Calu3 (cell line): ENCODE measurements around the gene SPEM1. TPM values are rescaled to one million over a fixed set of nuclear protein-coding genes. Genes with fewer than 3 reads are reported as not detected.

Source experiments
- BruUV-seq: library from RNA; stranded (reverse); fragments of 400-500 nt; replicated peaks from 2 replicates; lab custom pipeline; 2021; lab: Mats Ljungman, UMichigan
- CTCF ChIA-PET: fragments of 300-600 bp; sonication (Branson Sonifier 250); formaldehyde crosslinking; loops from one replicate; lab custom pipeline; 2022; ENCODE audit warnings: antibody characterized with exemption; lab: Charles Lee
- DNase-seq: peaks from one replicate; pipeline ENCODE4 v3.0.0; 2022
- H3K27ac Mint-ChIP-seq: one replicate; pipeline ENCODE4 v1.8.0; 2022; ENCODE audit warnings: mixed read lengths; ENCODE audit not compliant: unreplicated experiment
- H3K27me3 Mint-ChIP-seq: one replicate; pipeline ENCODE4 v1.8.0; 2022; ENCODE audit warnings: mixed read lengths; ENCODE audit not compliant: unreplicated experiment
- H3K36me3 Mint-ChIP-seq: one replicate; pipeline ENCODE4 v1.8.0; 2022; ENCODE audit warnings: mild to moderate bottlenecking, moderate library complexity, mixed read lengths; ENCODE audit not compliant: insufficient read depth, unreplicated experiment
- H3K4me1 Mint-ChIP-seq: one replicate; pipeline ENCODE4 v1.8.0; 2022; ENCODE audit warnings: mild to moderate bottlenecking, low read depth, mixed read lengths; ENCODE audit not compliant: unreplicated experiment
- H3K4me3 Mint-ChIP-seq: one replicate; pipeline ENCODE4 v1.8.0; 2022; ENCODE audit warnings: mild to moderate bottlenecking, low read depth, moderate library complexity, mixed read lengths; ENCODE audit not compliant: unreplicated experiment
- H3K9me3 Mint-ChIP-seq: one replicate; pipeline ENCODE4 v1.8.0; 2022; ENCODE audit warnings: low read depth, mixed read lengths; ENCODE audit not compliant: unreplicated experiment
- intact Hi-C: fragments of 100-400 bp; cut with micrococcal nuclease; formaldehyde crosslinking; loops from one replicate; pipeline ENCODE4 v1.10.0; 2022; ENCODE audit not compliant: unreplicated experiment
- total RNA-seq: library from RNA; stranded (reverse); gene quantifications from 2 replicates; pipeline ENCODE4 v1.2.3, GENCODE V29; 2022
- TF ChIP-seq, protein P1 (sequence below): fragments of 200-600 bp; IDR thresholded peaks from one replicate; pipeline ENCODE4 v1.8.0; 2022; ENCODE audit warnings: antibody characterized with exemption; ENCODE audit not compliant: unreplicated experiment

Gene SPEM1
- total RNA-seq, 1 experiment from 2014 or later, result not detected

DNA sequence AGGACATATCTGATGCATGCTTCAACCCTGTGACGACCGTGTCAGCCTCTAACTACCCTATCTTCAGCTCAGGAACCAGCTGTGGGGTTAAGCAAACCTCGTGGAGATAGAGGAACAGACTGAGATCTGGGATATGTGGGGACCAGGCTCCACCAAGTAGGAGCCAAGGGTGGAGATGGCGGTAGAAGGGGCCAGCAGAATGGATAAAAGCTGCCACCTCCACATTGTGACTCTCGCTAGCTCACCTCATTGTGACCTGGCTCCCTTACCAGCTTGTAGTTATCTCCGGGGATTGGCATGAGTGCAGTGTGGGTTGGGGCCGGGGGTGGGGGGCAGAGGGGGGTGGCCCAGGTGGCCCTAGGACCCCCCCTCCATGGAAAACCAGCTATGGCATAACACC is 5.2 kb downstream of the SPEM1 start, which contains the start of gene SPEM2:
Gene SPEM2 (plus strand): TSS at position 301 of the 400 bp plus-strand sequence. CDS start 73 bp downstream, at position 374.
- Mint-ChIP-seq H3K27me3 (no peaks in the 10 kb centered on the region), H3K9me3 (no peaks in the 10 kb centered on the region), H3K27ac (no peak within 1 kb of the TSS), H3K36me3 (peaks cover 4% of the 10 kb centered on the region), H3K4me1 (no peaks in the 10 kb centered on the region), H3K4me3 (no peak within 1 kb of the TSS)
- intact Hi-C loops, result no loop called here
- no TSS peak for BruUV-seq
- DNase-seq, result no peak
- CTCF ChIA-PET, result no interaction called here
- TF ChIP-seq, protein P1, sequence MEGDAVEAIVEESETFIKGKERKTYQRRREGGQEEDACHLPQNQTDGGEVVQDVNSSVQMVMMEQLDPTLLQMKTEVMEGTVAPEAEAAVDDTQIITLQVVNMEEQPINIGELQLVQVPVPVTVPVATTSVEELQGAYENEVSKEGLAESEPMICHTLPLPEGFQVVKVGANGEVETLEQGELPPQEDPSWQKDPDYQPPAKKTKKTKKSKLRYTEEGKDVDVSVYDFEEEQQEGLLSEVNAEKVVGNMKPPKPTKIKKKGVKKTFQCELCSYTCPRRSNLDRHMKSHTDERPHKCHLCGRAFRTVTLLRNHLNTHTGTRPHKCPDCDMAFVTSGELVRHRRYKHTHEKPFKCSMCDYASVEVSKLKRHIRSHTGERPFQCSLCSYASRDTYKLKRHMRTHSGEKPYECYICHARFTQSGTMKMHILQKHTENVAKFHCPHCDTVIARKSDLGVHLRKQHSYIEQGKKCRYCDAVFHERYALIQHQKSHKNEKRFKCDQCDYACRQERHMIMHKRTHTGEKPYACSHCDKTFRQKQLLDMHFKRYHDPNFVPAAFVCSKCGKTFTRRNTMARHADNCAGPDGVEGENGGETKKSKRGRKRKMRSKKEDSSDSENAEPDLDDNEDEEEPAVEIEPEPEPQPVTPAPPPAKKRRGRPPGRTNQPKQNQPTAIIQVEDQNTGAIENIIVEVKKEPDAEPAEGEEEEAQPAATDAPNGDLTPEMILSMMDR, result no peak

DNA sequence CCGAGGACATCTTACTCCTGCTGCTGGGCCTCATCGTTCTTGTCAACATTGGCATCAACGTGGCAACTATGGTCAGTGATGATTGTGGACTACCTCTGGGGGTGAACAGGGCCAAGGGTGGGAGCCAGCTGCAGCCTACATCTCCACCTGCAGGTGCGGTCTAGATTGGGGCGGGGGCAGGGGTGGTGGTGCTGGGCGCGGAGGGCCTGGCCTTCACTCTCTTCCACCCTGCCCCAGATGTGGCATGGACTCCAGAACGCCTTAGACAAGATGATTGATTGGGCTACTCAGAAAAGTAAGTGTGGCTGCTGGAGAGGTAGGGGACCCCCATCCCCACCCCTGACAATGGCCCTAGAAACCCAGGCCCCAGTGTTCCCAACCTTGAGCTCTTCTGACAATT is 5.6 kb downstream of the SPEM1 start:
- CTCF ChIA-PET, result no interaction called here
- DNase-seq, result no peak
- TF ChIP-seq, protein P1, result no peak
- intact Hi-C loops, result no loop called here
- H3K9me3 Mint-ChIP-seq, result no peaks in the 10 kb centered on the region
- H3K4me3 Mint-ChIP-seq, result no peak overlapping the region
- no peak overlapping the region for H3K27ac Mint-ChIP-seq
- no TSS peak for BruUV-seq
- no peaks in the 10 kb centered on the region for H3K4me1 Mint-ChIP-seq
- no peaks in the 10 kb centered on the region for H3K27me3 Mint-ChIP-seq
- peaks cover 4% of the 10 kb centered on the region for H3K36me3 Mint-ChIP-seq

- no peak overlapping the region for H3K4me3 Mint-ChIP-seq
- peaks cover 4% of the 10 kb centered on the region for H3K36me3 Mint-ChIP-seq
- H3K9me3 Mint-ChIP-seq, result no peaks in the 10 kb centered on the region
- intact Hi-C loops, result no loop called here
- CTCF ChIA-PET, result no interaction called here
- no peaks in the 10 kb centered on the region for H3K4me1 Mint-ChIP-seq
- no peak overlapping the region for H3K27ac Mint-ChIP-seq
- no peaks in the 10 kb centered on the region for H3K27me3 Mint-ChIP-seq
- TF ChIP-seq, protein P1, result no peak
- BruUV-seq, result no TSS peak
- DNase-seq, result no peak
These were observed 6.2 kb downstream of the SPEM1 start for GRCh38 chr17:7426203-7426863.

DNA sequence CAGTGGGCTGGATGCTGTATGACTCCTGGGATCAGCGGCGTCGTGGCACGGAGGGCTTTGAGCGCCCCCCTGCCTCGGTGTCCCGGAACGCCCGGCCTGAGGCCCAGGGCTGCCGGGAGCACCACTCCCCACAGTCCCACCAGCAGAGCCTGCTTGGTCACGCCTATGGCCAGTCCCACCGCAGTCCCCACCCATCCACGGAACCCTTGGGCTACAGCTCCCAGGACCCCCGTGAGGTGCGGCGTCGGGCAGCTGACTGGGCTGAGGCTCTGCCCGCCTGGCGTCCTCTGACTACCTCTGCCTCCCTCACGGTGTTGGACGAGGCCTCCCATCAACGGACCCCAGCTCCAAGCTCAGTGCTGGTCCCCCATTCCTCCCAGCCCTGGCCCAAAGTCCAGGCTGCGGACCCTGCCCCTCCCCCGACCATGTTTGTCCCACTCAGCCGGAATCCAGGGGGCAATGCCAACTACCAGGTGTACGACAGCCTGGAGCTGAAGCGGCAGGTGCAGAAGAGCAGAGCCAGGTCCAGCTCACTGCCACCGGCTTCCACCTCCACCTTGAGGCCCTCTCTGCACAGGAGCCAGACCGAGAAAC is 6.9 kb downstream of the SPEM1 start:
- CTCF ChIA-PET, result no interaction called here
- Mint-ChIP-seq H3K9me3 (no peaks in the 10 kb centered on the region), H3K4me3 (no peak overlapping the region), H3K27me3 (no peaks in the 10 kb centered on the region), H3K27ac (no peak overlapping the region), H3K36me3 (peaks cover 4% of the 10 kb centered on the region), H3K4me1 (no peaks in the 10 kb centered on the region)
- no TSS peak for BruUV-seq
- intact Hi-C loops, result no loop called here
- DNase-seq, result no peak
- TF ChIP-seq, protein P1, result no peak
